ENCODE results near the gene SKOR1. TPM values are rescaled to one million over a fixed set of nuclear protein-coding genes. Genes with fewer than 3 reads are reported as not detected.

The SKOR1 gene
- total RNA-seq, 2 experiments from 2014 or later, result 0.19 to 0.23 TPM

DNA sequence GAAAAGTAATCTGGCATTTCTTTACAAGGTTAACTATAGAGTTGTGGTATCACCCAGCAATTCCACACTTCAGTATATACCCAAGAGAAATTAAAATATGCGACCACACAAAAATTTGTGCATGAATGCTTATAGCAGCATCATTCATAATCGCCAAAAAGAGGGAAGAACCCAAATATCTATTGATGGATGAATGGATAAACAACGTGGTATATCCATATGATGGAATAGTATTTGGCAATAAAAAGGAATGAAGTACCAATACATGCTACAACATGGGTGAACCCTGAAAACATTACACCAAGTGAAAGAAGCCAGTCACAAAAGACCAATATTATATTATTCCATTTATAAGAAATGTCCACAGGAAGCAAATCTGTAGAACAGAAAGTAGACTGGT lies 8.6 kb upstream of the SKOR1 start:
- ATAC-seq, result no peak
- CTCF ChIA-PET, result no interaction called here
- Mint-ChIP-seq H3K27me3 (peaks cover 49% of the 10 kb centered on the region), H3K4me3 (no peak overlapping the region), H3K27ac (no peak overlapping the region), H3K36me3 (no peaks in the 10 kb centered on the region), H3K9me3 (ENCODE audit: low read depth) (no peaks in the 10 kb centered on the region), H3K4me1 (peaks cover 9% of the 10 kb centered on the region)
- DNase-seq, result no peak

DNA sequence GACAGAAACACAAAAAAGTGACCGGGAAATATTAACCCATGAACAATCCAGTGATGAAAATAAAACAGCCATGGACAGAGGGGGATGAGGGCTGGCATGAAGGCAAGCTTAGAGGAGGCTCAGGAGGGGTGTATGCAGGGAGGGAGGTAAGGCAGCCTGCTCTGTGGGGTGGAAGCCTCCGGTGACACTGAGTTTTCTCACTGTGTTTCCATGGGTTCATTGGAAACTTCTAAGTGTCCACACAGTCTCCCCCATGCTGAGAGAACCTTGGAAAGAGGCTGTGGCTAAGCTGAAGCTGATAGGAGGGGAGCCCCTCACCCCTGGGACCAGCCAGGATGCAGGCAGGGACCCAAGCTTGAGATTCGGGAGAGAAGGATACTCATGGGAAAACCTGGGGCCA lies 6.8 kb upstream of the SKOR1 start:
- Mint-ChIP-seq H3K27ac (no peak overlapping the region), H3K27me3 (peaks cover 63% of the 10 kb centered on the region), H3K36me3 (peaks cover under 1% of the 10 kb centered on the region), H3K9me3 (ENCODE audit: low read depth) (no peaks in the 10 kb centered on the region), H3K4me1 (peaks cover 9% of the 10 kb centered on the region), H3K4me3 (no peak overlapping the region)
- ATAC-seq (no peak), DNase-seq (no peak)
- CTCF ChIA-PET, result no interaction called here

DNA sequence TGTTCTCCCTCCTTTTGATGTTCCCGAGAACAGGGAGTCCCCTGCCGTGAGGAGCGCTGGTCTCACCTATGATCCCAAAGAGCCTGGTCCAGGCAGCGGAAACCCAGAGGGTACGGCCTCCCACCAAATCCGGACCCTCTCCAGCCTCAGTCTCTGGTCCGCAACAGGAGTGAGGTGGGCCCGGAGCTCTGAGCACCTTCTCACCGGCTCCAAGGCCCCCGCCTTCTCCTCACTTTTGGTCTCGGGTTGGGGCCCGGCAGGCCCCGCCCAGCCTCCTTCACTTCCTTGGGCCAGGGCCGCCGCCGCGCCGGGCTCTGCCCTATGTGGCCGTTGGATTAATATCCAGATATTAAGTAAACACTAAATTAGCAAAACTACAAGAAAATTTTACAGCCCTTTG lies 5.7 kb upstream of the SKOR1 start:
- DNase-seq, result no peak
- no peak for ATAC-seq
- no peak overlapping the region for H3K4me3 Mint-ChIP-seq
- H3K9me3 Mint-ChIP-seq (ENCODE audit: low read depth), result no peaks in the 10 kb centered on the region
- CTCF ChIA-PET, result no interaction called here
- H3K27me3 Mint-ChIP-seq, result peaks cover 75% of the 10 kb centered on the region
- H3K36me3 Mint-ChIP-seq, result peaks cover 4% of the 10 kb centered on the region
- no peak overlapping the region for H3K27ac Mint-ChIP-seq
- peaks cover 17% of the 10 kb centered on the region for H3K4me1 Mint-ChIP-seq

DNA sequence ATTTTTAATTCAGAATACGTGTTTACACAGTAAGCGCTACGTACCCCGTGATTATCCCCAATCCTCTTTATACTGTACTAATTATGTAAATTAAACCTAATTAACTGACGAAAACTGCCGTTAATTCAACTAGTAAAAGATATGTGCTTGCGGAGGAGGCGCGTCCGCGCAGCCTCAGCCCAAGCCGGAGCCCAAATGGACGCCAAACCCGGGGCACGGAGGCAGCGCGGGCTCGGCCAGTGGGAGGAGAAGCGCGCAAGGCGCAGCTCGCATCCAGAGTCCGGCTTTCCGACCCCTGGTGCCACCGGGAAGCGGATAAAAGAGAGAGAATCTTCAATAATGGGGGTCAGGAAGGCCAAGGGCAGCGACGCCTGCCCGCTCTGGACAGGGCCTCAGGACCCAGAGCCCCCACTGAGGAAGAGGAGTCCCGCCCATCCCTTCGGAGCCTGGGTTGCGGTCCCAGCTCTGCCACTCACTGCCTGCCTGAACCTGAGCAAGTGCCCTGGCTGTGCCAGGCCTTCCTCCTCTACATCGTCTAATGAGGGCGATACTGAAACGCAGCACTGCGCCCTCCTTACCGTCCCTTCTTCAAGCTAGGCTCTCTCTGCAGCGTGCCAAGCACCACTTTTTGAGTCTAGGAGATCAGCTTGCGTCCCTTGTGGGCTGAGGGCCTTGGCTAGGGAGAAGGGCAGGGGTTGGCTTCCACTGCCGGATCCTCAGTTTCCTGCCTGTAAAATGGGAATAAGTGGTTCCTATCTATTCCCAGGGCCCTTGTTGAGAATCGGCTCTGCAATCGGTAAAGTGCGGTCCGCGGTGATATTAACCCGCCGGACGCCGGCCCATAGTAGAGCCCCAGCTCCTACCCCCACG lies 5.0 kb upstream of the SKOR1 start:
- no peak overlapping the region for H3K4me3 Mint-ChIP-seq
- H3K36me3 Mint-ChIP-seq, result peaks cover 4% of the 10 kb centered on the region
- CTCF ChIA-PET, result interaction anchor here (1.7 kb wide), 1 partner anchor 16 kb away, joined by 7 read pairs; no protein-coding TSS in a partner anchor
- no peak for ATAC-seq
- peaks cover 17% of the 10 kb centered on the region for H3K4me1 Mint-ChIP-seq
- DNase-seq, result no peak
- no peaks in the 10 kb centered on the region for H3K9me3 Mint-ChIP-seq (ENCODE audit: low read depth)
- H3K27me3 Mint-ChIP-seq, result peaks cover 81% of the 10 kb centered on the region
- no peak overlapping the region for H3K27ac Mint-ChIP-seq

DNA sequence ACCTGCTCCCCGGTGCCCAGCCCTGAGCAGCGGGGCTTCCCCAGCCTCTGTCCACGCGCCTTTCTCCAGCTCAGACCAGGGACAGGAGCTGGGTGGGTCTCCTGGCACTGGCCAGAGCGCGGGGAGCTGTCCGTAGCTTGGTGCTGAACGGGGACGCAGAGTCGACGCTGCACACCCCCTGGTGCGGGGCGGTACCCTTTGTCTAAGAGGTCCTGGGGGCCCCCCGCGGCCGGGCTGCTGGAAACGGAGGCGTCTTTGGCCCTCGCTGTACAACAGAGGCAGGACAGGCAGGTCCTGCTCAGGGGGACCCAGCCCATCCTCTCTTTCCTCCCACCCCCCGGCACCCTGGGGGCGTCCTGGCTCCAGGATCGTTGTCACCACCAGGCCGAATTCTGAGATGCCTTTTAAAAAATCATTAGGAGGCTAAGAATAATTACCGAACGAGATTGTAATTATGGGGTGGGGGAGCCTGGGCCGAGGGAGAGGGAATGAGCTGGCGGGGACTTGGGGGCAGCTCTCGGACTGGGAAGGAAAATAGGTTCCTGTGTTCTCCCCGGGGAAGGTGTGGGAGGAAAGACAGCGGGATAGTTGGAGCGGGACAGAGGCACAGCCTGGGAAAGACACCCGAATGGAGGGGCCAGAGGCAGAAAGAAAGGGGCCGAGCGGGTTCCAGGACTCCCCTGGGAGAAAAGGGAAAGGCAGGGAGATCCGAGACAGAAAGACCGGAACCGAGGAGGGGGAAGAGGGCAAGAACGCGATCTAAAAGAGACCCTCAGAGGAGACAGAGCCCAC lies 4.1 kb upstream of the SKOR1 start:
- Mint-ChIP-seq H3K27ac (peak overlapping the region; percentile 19), H3K9me3 (ENCODE audit: low read depth) (no peaks in the 10 kb centered on the region), H3K4me1 (peaks cover 22% of the 10 kb centered on the region), H3K36me3 (peaks cover 4% of the 10 kb centered on the region), H3K27me3 (peaks cover 90% of the 10 kb centered on the region), H3K4me3 (no peak overlapping the region)
- ATAC-seq (peak; percentile 51), DNase-seq (peak; percentile 56)
- CTCF ChIA-PET, result interaction anchor here (1.7 kb wide), 1 partner anchor 15 kb away, joined by 7 read pairs; no protein-coding TSS in a partner anchor

DNA sequence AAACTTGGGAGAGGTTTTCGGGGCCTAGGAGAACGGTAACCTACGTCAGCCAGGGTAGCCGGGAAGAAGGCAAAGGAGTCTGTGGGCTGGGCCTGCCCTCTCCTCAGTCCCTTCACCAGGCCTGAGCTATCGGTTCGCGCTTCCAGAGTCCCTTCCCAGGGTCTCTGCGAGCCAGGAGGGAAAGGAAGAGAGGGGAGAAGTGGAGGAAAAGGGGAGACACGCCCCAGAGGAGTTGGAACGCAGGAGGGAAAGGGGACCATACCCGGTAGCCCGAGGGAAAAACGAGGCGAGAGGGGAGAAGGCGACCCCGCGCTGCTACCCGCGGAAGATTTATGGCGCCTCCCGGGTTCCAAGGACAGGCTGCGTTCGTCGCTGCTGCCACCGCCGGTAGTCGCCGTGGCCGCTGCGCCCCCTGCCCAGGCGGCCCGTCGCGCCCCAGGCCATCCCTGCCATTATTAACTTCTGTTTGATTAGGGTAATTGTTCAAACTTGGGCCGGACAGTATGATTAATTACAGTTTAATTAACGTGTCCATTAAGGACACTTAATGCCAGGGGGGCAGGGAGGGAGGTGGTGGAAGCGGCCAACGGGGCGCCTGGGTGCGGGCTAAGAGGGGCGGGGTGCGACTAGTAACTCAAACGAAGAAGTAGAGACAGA lies 3.4 kb upstream of the SKOR1 start:
- Mint-ChIP-seq H3K36me3 (peaks cover 7% of the 10 kb centered on the region), H3K4me3 (no peak overlapping the region), H3K27ac (peak overlapping the region; percentile 28), H3K9me3 (ENCODE audit: low read depth) (peaks cover 2% of the 10 kb centered on the region), H3K4me1 (peaks cover 24% of the 10 kb centered on the region), H3K27me3 (peaks cover 87% of the 10 kb centered on the region)
- CTCF ChIA-PET, result interaction anchor here (1.7 kb wide), 1 partner anchor 14 kb away, joined by 7 read pairs; no protein-coding TSS in a partner anchor
- DNase-seq (no peak), ATAC-seq (no peak)

DNA sequence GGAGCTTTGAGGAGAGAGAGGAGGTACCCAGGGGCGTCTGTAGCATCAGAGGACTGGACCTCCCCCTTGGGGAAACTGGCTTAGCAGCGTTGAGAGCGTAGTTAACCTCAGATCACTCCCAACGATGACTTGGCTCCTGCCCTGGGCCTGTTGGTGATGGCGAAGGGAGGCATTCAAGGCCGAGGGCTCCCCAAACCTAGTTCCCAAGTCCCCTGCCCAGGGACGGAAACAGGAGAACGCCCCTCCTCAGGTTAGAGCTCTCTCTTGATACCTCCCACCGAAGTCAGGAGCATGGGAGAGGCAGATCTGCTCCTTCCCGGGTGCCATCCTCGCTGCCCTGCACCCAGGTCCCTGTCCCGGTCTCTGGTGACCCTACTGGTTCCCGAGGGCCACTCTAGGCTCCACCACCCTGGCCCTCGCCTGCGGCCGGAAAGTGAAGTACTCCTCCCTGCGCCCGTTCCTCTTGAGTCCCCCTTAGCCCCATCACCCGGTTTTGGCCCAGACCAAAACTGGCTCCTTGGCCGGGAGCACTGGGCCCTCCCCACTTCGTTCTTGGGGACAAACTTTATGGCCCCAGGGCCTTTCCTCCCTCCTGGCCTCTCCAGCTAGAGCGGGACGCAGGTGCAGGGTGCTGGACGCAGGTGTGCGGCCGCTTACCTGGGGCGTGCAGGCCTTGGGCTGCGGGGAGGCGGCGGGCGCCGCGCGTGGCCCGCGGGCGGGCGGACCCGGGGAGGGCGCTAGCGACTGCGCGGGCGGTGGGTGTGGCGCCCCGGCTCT lies 2.6 kb upstream of the SKOR1 start:
- Mint-ChIP-seq H3K4me1 (peaks cover 24% of the 10 kb centered on the region), H3K4me3 (no peak overlapping the region), H3K9me3 (ENCODE audit: low read depth) (peaks cover 2% of the 10 kb centered on the region), H3K27me3 (peaks cover 79% of the 10 kb centered on the region), H3K36me3 (peaks cover 7% of the 10 kb centered on the region), H3K27ac (no peak overlapping the region)
- ATAC-seq, result no peak
- DNase-seq, result no peak
- CTCF ChIA-PET, result interaction anchor here (2.9 kb wide), 1 partner anchor 13 kb away, joined by 18 read pairs; no protein-coding TSS in a partner anchor

DNA sequence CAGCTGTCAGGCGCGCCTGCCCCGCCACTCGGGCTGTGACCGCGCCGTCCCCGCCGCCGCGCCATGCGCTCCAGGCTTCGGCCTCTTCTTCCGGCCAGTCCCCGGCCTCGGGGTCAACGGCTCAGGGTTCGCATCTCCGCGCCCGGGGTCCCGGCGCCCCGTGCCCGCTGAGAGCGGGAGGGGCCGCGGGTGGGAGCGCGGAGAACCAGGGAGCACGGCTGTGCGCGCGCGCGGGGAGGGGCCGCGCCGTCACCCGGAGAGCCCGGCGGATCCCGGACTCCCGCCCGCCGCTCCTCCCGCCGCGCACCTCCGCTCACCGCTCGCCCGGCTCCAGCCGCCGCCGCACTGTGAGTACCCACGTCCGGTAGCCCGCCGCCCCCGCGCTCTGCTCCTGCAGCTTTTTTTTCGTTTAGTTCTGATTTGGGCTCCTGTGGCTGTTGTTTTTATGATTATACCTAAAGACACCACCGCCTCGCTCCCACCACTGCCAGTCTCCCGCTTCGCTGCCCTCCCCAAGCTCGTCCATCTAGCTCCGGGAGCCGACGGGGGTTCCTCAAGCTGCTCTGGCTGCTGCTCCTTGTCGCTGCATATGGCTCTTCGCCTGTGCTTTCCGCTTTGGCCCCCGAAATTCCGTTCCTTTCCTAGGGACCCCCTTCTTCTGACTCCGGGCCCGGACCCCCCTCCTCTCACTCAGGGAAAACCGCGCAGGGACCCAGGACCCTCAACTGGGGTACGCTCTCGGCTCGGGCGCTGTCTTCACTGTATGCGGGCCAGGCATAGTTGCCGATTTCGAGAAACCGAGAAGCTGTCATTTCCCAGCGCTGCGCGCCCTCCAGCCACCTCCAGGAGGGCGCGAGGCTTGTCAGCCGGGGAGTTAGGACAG lies 1.8 kb upstream of the SKOR1 start:
- CTCF ChIA-PET, result interaction anchor here (1.7 to 2.9 kb wide), 2 partner anchors 13 to 40 kb away, joined by 4 to 18 read pairs; no protein-coding TSS in a partner anchor
- Mint-ChIP-seq H3K9me3 (ENCODE audit: low read depth) (peaks cover 2% of the 10 kb centered on the region), H3K27ac (peak overlapping the region; percentile 72), H3K4me1 (peaks cover 25% of the 10 kb centered on the region), H3K36me3 (peaks cover 7% of the 10 kb centered on the region), H3K27me3 (peaks cover 76% of the 10 kb centered on the region), H3K4me3 (peak overlapping the region; percentile 53)
- DNase-seq (no peak), ATAC-seq (no peak)

DNA sequence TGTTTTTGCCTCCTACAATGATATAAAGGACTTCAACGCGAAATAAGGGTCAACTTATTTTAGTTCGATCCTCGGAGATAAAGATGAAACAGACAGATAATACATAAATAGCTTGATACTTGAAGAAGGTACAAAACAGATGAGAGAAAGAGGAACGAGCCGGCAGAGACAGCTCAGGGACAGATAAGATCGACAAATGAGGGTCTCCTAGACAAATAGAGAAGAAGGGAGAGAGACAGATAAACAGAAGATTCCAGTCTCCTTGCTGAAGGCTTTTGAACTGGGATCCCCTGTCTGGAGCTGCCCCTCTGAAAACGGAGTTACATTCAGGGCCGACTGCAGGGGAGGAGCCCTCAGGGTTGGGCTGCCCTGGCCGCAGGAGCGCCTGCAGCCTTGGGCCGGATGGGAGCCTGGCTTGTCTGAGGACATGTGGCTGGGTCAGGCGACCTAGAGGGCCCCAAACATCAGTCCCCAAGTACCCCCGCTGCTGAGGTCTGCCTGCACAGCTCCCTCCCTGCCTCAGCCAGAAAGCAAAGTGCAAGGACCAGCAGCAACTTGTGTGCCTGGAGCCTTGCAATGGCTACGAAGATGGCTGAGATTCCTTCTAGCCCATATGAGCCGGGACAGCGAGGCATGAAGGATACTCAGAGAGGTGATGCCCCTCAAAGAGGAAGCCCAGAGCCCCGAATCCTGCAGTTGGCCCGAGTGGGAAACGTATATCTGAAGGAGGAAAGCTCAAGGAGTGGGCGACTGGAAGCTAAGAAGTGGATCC lies 926 bp upstream of the SKOR1 start:
- peaks cover 2% of the 10 kb centered on the region for H3K9me3 Mint-ChIP-seq (ENCODE audit: low read depth)
- peak overlapping the region; percentile 2 for H3K27ac Mint-ChIP-seq
- H3K36me3 Mint-ChIP-seq, result peaks cover 10% of the 10 kb centered on the region
- ATAC-seq (no peak), DNase-seq (no peak)
- H3K4me1 Mint-ChIP-seq, result peaks cover 29% of the 10 kb centered on the region
- peaks cover 80% of the 10 kb centered on the region for H3K27me3 Mint-ChIP-seq
- H3K4me3 Mint-ChIP-seq, result peak overlapping the region; percentile 53
- CTCF ChIA-PET, result interaction anchor here (1.7 to 2.9 kb wide), 2 partner anchors 12 to 41 kb away, joined by 4 to 18 read pairs; no protein-coding TSS in a partner anchor

DNA sequence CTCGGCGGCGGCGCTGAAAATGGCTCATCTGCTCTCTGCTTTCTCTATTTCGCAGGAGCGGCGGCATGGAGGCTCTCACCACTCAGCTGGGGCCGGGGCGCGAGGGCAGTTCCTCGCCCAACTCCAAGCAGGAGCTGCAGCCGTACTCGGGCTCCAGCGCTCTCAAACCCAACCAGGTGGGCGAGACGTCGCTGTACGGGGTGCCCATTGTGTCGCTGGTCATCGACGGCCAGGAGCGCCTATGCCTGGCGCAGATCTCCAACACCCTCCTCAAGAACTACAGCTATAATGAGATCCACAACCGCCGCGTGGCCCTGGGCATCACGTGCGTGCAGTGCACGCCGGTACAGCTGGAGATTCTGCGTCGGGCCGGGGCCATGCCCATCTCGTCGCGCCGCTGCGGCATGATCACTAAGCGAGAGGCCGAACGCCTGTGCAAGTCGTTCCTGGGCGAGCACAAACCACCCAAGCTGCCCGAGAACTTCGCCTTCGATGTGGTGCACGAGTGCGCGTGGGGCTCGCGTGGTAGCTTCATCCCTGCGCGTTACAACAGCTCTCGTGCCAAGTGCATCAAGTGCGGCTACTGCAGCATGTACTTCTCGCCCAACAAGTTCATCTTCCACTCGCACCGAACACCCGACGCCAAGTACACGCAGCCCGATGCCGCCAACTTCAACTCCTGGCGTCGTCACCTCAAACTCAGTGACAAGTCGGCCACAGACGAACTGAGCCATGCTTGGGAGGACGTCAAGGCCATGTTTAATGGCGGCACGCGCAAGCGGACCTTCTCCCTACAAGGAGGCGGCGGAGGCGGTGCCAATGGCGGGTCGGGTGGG lies 790 bp downstream of the SKOR1 start:
- Mint-ChIP-seq H3K4me3 (peak overlapping the region; percentile 16), H3K36me3 (peaks cover 10% of the 10 kb centered on the region), H3K27ac (peak overlapping the region; percentile 50), H3K9me3 (ENCODE audit: low read depth) (peaks cover 2% of the 10 kb centered on the region), H3K27me3 (peaks cover 76% of the 10 kb centered on the region), H3K4me1 (peaks cover 29% of the 10 kb centered on the region)
- no peak for DNase-seq
- ATAC-seq, result no peak
- CTCF ChIA-PET, result interaction anchor here (0.8 to 2.3 kb wide), 2 partner anchors 9 to 11 kb away, joined by 3 to 9 read pairs; no protein-coding TSS in a partner anchor

Measured in activated CD8-positive, alpha-beta memory T cell treated with anti-CD3 and anti-CD28 coated beads, Interleukin-2, amount 10 ng/mL, durations not matched to agents 7 days and 5 days (primary cell).